Panc1 (cell line): ENCODE results near the gene MYH11. TPM values are rescaled to one million over a fixed set of nuclear protein-coding genes. Genes with fewer than 3 reads are reported as not detected.

Source experiments
- ATAC-seq: fragments of 200-7000 bp; cut with Tn5 transposase; 2 replicates; pipeline ENCODE4 v1.9.1; 2020; ENCODE audit warnings: mild to moderate bottlenecking, moderate library complexity
- BruUV-seq: library from RNA; stranded (reverse); fragments of 400-500 nt; replicated peaks from 2 replicates; lab custom pipeline; 2021; lab: Mats Ljungman, UMichigan
- CTCF ChIA-PET: fragments of 300-600 bp; sonication (Branson Sonifier 250); formaldehyde crosslinking; loops from one replicate; lab custom pipeline; 2022; ENCODE audit warnings: antibody characterized with exemption; lab: Charles Lee
- POLR2A ChIA-PET: fragments of 300-600 bp; sonication (Branson Sonifier 250); formaldehyde crosslinking; loops from one replicate; lab custom pipeline; 2022; ENCODE audit warnings: antibody characterized with exemption; lab: Charles Lee
- DNase-seq: peaks from one replicate; pipeline ENCODE4 v3.0.0-alpha.2; 2010; ENCODE audit warnings: low read depth, low spot score
- H3K27ac ChIP-seq: 2 replicates; pipeline ENCODE4 v1.5.1; 2011; ENCODE audit warnings: mild to moderate bottlenecking, low read length, inconsistent platforms
- H3K27me3 ChIP-seq: fragments of 200-500 bp; sonication (Bioruptor generic); 2 replicates; pipeline ENCODE4 v1.6.0; 2014; ENCODE audit warnings: low read length, inconsistent platforms; ENCODE audit not compliant: control insufficient read depth, insufficient read depth
- H3K36me3 ChIP-seq: fragments of 200-500 bp; sonication (Bioruptor generic); 2 replicates; pipeline ENCODE4 v1.5.1; 2014; ENCODE audit warnings: inconsistent platforms, mild to moderate bottlenecking, low read length, moderate library complexity; ENCODE audit not compliant: control insufficient read depth, insufficient read depth
- H3K4me1 ChIP-seq: 2 replicates; pipeline ENCODE4 v1.5.1; 2011; ENCODE audit warnings: inconsistent platforms, mild to moderate bottlenecking, low read length, moderate library complexity; ENCODE audit not compliant: control insufficient read depth, insufficient read depth
- H3K4me3 ChIP-seq, 2 experiments: 2 replicates each; pipeline ENCODE4 v1.5.1; 2011 to 2012; ENCODE audit warnings: low read depth in 2 of 2, low read length in 2 of 2, mild to moderate bottlenecking in 2 of 2, inconsistent platforms in 1 of 2, moderate library complexity in 1 of 2
- H3K9me3 ChIP-seq: fragments of 200-500 bp; sonication (Bioruptor generic); 2 replicates; pipeline ENCODE4 v1.5.1; 2014; ENCODE audit warnings: low read depth, mild to moderate bottlenecking, inconsistent platforms, low read length, moderate library complexity; ENCODE audit not compliant: control insufficient read depth, insufficient read depth
- POLR2AphosphoS5 ChIP-seq: IDR thresholded peaks from 2 replicates; pipeline ENCODE4 v1.6.1; 2012; ENCODE audit warnings: mild to moderate bottlenecking, low read depth, low read length, moderate library complexity
- SIN3A ChIP-seq: IDR thresholded peaks from 2 replicates; pipeline ENCODE4 v1.6.1; 2012; ENCODE audit warnings: low read depth, mild to moderate bottlenecking, low read length, moderate library complexity, borderline replicate concordance; ENCODE audit not compliant: insufficient read depth
- TCF7L2 ChIP-seq: IDR thresholded peaks from 2 replicates; pipeline ENCODE4 v1.6.1; 2011; ENCODE audit warnings: mild to moderate bottlenecking, low read depth, low read length, inconsistent platforms
- in situ Hi-C: cut with HindIII; loops from 2 replicates; pipeline ENCODE4 v1.10.0; 2016; ENCODE audit warnings: low sequenced_read_pairs, low pct_unique_long_range_greater_than_20kb
- intact Hi-C: fragments of 100-400 bp; cut with micrococcal nuclease; formaldehyde crosslinking; loops from one replicate; pipeline ENCODE4 v1.10.0; 2022; ENCODE audit not compliant: unreplicated experiment
- total RNA-seq: library from RNA; stranded (reverse); gene quantifications from one replicate; pipeline ENCODE4 v1.2.1, GENCODE V29; 2021; ENCODE audit not compliant: unreplicated experiment
- TF ChIP-seq, protein P1 (sequence below): fragments of 450-650 bp; IDR thresholded peaks from 2 replicates; pipeline ENCODE4 v1.5.1; 2017; ENCODE audit warnings: mild to moderate bottlenecking
- TF ChIP-seq, protein P2 (sequence below), 2 experiments: IDR thresholded peaks; 2 replicates each; pipeline ENCODE4 v1.6.1; 2011 to 2012; ENCODE audit warnings: low read depth in 2 of 2, control low read depth in 1 of 2, low read length in 1 of 2, mild to moderate bottlenecking in 1 of 2, moderate library complexity in 1 of 2; ENCODE audit not compliant: insufficient read depth in 1 of 2

Gene MYH11
- total RNA-seq, 1 experiment from 2014 or later: 0.51 TPM

DNA sequence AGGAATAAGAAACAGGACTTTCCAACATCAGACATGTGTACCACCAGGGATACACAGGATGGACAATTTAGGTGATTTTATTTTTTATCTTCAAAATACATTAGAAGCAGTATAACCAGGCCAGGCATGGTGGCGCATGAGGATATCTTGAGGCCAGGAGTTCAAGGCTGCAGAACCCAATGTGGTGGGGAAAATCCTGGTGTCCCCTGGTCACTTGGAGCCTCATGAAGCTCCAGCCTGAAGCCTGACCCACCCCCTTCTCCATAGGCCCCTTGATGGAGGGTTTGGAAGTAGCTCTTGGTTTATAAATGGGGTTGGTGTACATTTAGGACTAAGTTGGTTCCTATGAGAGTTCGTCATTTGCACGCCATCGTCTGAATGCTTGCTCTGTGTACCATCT is 88.6 kb downstream of the MYH11 start:
- Histone ChIP-seq H3K27me3 (no peaks in the 10 kb centered on the region), H3K36me3 (no peaks in the 10 kb centered on the region), H3K4me3 (no peak overlapping the region), H3K9me3 (no peaks in the 10 kb centered on the region), H3K4me1 (no peaks in the 10 kb centered on the region), H3K27ac (no peak overlapping the region)
- in situ Hi-C loops: no loop called here
- CTCF ChIA-PET: no interaction called here
- ATAC-seq (no peak), DNase-seq (no peak)
- intact Hi-C loops: no loop called here
- BruUV-seq: no TSS peak
- POLR2A ChIA-PET: no interaction called here
- TF ChIP-seq, protein P1, sequence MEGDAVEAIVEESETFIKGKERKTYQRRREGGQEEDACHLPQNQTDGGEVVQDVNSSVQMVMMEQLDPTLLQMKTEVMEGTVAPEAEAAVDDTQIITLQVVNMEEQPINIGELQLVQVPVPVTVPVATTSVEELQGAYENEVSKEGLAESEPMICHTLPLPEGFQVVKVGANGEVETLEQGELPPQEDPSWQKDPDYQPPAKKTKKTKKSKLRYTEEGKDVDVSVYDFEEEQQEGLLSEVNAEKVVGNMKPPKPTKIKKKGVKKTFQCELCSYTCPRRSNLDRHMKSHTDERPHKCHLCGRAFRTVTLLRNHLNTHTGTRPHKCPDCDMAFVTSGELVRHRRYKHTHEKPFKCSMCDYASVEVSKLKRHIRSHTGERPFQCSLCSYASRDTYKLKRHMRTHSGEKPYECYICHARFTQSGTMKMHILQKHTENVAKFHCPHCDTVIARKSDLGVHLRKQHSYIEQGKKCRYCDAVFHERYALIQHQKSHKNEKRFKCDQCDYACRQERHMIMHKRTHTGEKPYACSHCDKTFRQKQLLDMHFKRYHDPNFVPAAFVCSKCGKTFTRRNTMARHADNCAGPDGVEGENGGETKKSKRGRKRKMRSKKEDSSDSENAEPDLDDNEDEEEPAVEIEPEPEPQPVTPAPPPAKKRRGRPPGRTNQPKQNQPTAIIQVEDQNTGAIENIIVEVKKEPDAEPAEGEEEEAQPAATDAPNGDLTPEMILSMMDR: no peak
- TF ChIP-seq SIN3A: no peak
- TF ChIP-seq TCF7L2: no peak
- no peak for TF ChIP-seq POLR2AphosphoS5
- TF ChIP-seq, protein P2, sequence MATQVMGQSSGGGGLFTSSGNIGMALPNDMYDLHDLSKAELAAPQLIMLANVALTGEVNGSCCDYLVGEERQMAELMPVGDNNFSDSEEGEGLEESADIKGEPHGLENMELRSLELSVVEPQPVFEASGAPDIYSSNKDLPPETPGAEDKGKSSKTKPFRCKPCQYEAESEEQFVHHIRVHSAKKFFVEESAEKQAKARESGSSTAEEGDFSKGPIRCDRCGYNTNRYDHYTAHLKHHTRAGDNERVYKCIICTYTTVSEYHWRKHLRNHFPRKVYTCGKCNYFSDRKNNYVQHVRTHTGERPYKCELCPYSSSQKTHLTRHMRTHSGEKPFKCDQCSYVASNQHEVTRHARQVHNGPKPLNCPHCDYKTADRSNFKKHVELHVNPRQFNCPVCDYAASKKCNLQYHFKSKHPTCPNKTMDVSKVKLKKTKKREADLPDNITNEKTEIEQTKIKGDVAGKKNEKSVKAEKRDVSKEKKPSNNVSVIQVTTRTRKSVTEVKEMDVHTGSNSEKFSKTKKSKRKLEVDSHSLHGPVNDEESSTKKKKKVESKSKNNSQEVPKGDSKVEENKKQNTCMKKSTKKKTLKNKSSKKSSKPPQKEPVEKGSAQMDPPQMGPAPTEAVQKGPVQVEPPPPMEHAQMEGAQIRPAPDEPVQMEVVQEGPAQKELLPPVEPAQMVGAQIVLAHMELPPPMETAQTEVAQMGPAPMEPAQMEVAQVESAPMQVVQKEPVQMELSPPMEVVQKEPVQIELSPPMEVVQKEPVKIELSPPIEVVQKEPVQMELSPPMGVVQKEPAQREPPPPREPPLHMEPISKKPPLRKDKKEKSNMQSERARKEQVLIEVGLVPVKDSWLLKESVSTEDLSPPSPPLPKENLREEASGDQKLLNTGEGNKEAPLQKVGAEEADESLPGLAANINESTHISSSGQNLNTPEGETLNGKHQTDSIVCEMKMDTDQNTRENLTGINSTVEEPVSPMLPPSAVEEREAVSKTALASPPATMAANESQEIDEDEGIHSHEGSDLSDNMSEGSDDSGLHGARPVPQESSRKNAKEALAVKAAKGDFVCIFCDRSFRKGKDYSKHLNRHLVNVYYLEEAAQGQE (IDR thresholded peaks at IDR 0.05; ENCODE audit: insufficient read depth in 1 of 2, low read depth in 2 of 2, low read length in 1 of 2): no peak

DNA sequence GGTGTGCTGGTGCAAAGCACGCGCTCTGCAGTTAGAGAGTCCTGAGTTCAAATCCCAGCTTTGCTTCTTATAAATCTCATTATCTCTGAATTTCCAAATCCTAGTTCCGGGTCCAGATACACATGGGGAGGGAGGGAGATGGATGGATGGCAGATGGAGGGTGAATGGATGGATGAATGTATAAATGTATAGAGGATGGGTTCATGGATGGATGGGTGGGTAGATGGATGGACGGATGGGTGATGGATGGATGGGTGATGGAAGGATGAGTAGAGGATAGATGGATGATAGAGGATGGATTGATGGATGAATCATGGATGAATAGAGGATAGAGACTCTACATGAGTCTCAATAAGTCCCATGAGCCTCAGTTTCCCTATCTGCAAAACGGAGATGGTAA is 89.9 kb downstream of the MYH11 start:
- DNase-seq (no peak), ATAC-seq (no peak)
- no peaks in the 10 kb centered on the region for H3K9me3 ChIP-seq
- in situ Hi-C loops: no loop called here
- CTCF ChIA-PET: interaction anchor here (0.7 to 1.2 kb wide), 2 partner anchors 25 to 35 kb away, joined by 3 to 5 read pairs; no protein-coding TSS in a partner anchor
- no peaks in the 10 kb centered on the region for H3K4me1 ChIP-seq
- no peaks in the 10 kb centered on the region for H3K36me3 ChIP-seq
- no peaks in the 10 kb centered on the region; the same call in 1 of the 2 replicates for H3K27me3 ChIP-seq
- no peak overlapping the region for H3K4me3 ChIP-seq
- no TSS peak for BruUV-seq
- no peak overlapping the region for H3K27ac ChIP-seq
- POLR2A ChIA-PET: no interaction called here
- TF ChIP-seq, protein P1: no peak
- TF ChIP-seq, protein P2 (IDR thresholded peaks at IDR 0.05; ENCODE audit: insufficient read depth in 1 of 2, low read depth in 2 of 2, low read length in 1 of 2): no peak
- no peak for TF ChIP-seq SIN3A
- TF ChIP-seq TCF7L2: no peak
- no peak for TF ChIP-seq POLR2AphosphoS5
- intact Hi-C loops: no loop called here
